HepG2 (cell line): ENCODE data around the gene DIS3L2.

ENCODE experiments used
- ARNTL ChIP-seq: sonication (generic); formaldehyde crosslinking; IDR thresholded peaks from 2 replicates; pipeline ENCODE4 v1.4.0; 2020; ENCODE audit warnings: mild to moderate bottlenecking, missing genetic modification reagents
- GTF2F1 ChIP-seq: fragments of 150-350 bp; IDR thresholded peaks from 2 replicates; pipeline ENCODE4 v1.6.1; 2014; ENCODE audit warnings: low read length
- NCOA2 ChIP-seq: sonication (generic); formaldehyde crosslinking; IDR thresholded peaks from 2 replicates; pipeline ENCODE4 v1.8.0; 2022; ENCODE audit warnings: inconsistent platforms
- TAF1 ChIP-seq: sonication (generic); formaldehyde crosslinking; IDR thresholded peaks from 2 replicates; pipeline ENCODE4 v1.4.0; 2020; ENCODE audit warnings: missing genetic modification reagents
- ZFP37 ChIP-seq: sonication (generic); formaldehyde crosslinking; IDR thresholded peaks from 2 replicates; pipeline ENCODE4 v1.4.0; 2020; ENCODE audit warnings: missing genetic modification reagents, borderline replicate concordance
- ZNF3 ChIP-seq: IDR thresholded peaks from 2 replicates; pipeline ENCODE4 v1.7.0; 2017; ENCODE audit warnings: inconsistent platforms
- ZNF460 ChIP-seq: sonication (generic); formaldehyde crosslinking; IDR thresholded peaks from 2 replicates; pipeline ENCODE4 v1.5.1; 2020; ENCODE audit warnings: missing genetic modification reagents, mild to moderate bottlenecking, borderline replicate concordance
- ZNF777 ChIP-seq: sonication (generic); formaldehyde crosslinking; IDR thresholded peaks from 2 replicates; pipeline ENCODE4 v1.4.0; 2020; ENCODE audit warnings: missing genetic modification reagents

DNA sequence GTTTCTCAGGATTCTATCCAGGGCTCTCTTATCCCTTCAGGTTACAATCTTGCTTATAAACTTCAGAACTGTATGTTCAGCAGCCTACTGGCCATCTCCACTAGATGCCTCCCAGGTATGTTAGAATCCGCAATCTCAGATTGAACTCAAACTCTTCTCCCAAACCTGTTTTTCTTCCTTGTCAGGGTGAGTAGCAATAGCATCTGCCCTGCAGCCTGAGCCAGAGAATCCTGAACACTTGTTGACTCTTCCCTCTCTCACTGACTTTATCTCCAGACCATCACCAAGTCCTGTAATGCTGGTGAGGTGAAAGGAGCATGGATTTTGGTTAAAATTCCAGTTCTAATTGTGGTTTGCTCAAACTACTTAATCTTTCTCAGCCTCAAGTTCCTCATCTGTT lies 334.5 kb downstream of the DIS3L2 start:
- TF ChIP-seq ZNF3 (CRISPR knock-in tag) (no peak), GTF2F1 (no peak), ARNTL (no peak), ZNF777 (CRISPR knock-in tag) (no peak), ZNF460 (CRISPR knock-in tag) (no peak), NCOA2 (CRISPR knock-in tag) (no peak), TAF1 (CRISPR knock-in tag) (no peak), ZFP37 (CRISPR knock-in tag) (no peak)
